HG02884 (cell line): ENCODE results near the gene MAP3K7CL.

Experiments used
- ATAC-seq: cut with Tn5 transposase; IDR thresholded peaks from one replicate; pipeline ENCODE4 v1.9.1; 2021; ENCODE audit warnings: mild to moderate bottlenecking, moderate library complexity; ENCODE audit not compliant: unreplicated experiment

MAP3K7CL gene

GRCh38 chr21:29130270-29130969, at the start of gene MAP3K7CL:
Gene MAP3K7CL (plus strand): TSS chr21:29130644. CDS start chr21:29133345, 2,701 bp downstream.
- ATAC-seq: no peak

GRCh38 chr21:29082046-29082815, 48.2 kb upstream of the MAP3K7CL start:
- no peak for ATAC-seq

- ATAC-seq: no peak
These were observed 47.1 kb upstream of the MAP3K7CL start for GRCh38 chr21:29083306-29083705.

GRCh38 chr21:29084372-29084771, 46.1 kb upstream of the MAP3K7CL start:
- ATAC-seq: no peak

GRCh38 chr21:29085106-29085752, 45.2 kb upstream of the MAP3K7CL start:
- ATAC-seq: no peak

- no peak for ATAC-seq
These were observed 39.4 kb upstream of the MAP3K7CL start for GRCh38 chr21:29091033-29091432.

GRCh38 chr21:29092102-29092959, 38.1 kb upstream of the MAP3K7CL start:
- no peak for ATAC-seq

- ATAC-seq: no peak
These were observed 34.0 kb upstream of the MAP3K7CL start for GRCh38 chr21:29096218-29097015.

GRCh38 chr21:29098156-29098555, 32.3 kb upstream of the MAP3K7CL start:
- ATAC-seq: no peak

- no peak for ATAC-seq
These were observed 27.6 kb upstream of the MAP3K7CL start for GRCh38 chr21:29102791-29103257.

- peak; percentile 66 for ATAC-seq
These were observed 26.2 kb upstream of the MAP3K7CL start for GRCh38 chr21:29104239-29104708.

- no peak for ATAC-seq
These were observed 25.2 kb upstream of the MAP3K7CL start for GRCh38 chr21:29105218-29105617.

- no peak for ATAC-seq
These were observed 15.5 kb upstream of the MAP3K7CL start for GRCh38 chr21:29114765-29115500.

- ATAC-seq: no peak
These were observed 14.5 kb upstream of the MAP3K7CL start for GRCh38 chr21:29115899-29116298.

- peak; percentile 71 for ATAC-seq
These were observed 13.0 kb upstream of the MAP3K7CL start for GRCh38 chr21:29117372-29117955.

- ATAC-seq: peak; percentile 59
These were observed 8.7 kb upstream of the MAP3K7CL start for GRCh38 chr21:29121759-29122158.

GRCh38 chr21:29124645-29125044, 5.8 kb upstream of the MAP3K7CL start:
- no peak for ATAC-seq

GRCh38 chr21:29125191-29125590, 5.3 kb upstream of the MAP3K7CL start:
- peak; percentile 88 for ATAC-seq

GRCh38 chr21:29125979-29126378, 4.5 kb upstream of the MAP3K7CL start:
- no peak for ATAC-seq
